Panc1 (cell line): ENCODE measurements around the gene GPNMB. TPM values are rescaled to one million over a fixed set of nuclear protein-coding genes. Genes with fewer than 3 reads are reported as not detected.

Experiments used
- ATAC-seq: fragments of 200-7000 bp; cut with Tn5 transposase; 2 replicates; pipeline ENCODE4 v1.9.1; 2020; ENCODE audit warnings: mild to moderate bottlenecking, moderate library complexity
- BruUV-seq: library from RNA; stranded (reverse); fragments of 400-500 nt; replicated peaks from 2 replicates; lab custom pipeline; 2021; lab: Mats Ljungman, UMichigan
- CTCF ChIA-PET: fragments of 300-600 bp; sonication (Branson Sonifier 250); formaldehyde crosslinking; loops from one replicate; lab custom pipeline; 2022; ENCODE audit warnings: antibody characterized with exemption; lab: Charles Lee
- POLR2A ChIA-PET: fragments of 300-600 bp; sonication (Branson Sonifier 250); formaldehyde crosslinking; loops from one replicate; lab custom pipeline; 2022; ENCODE audit warnings: antibody characterized with exemption; lab: Charles Lee
- DNase-seq: peaks from one replicate; pipeline ENCODE4 v3.0.0-alpha.2; 2010; ENCODE audit warnings: low read depth, low spot score
- H3K27ac ChIP-seq: 2 replicates; pipeline ENCODE4 v1.5.1; 2011; ENCODE audit warnings: mild to moderate bottlenecking, low read length, inconsistent platforms
- H3K27me3 ChIP-seq: fragments of 200-500 bp; sonication (Bioruptor generic); 2 replicates; pipeline ENCODE4 v1.6.0; 2014; ENCODE audit warnings: low read length, inconsistent platforms; ENCODE audit not compliant: control insufficient read depth, insufficient read depth
- H3K36me3 ChIP-seq: fragments of 200-500 bp; sonication (Bioruptor generic); 2 replicates; pipeline ENCODE4 v1.5.1; 2014; ENCODE audit warnings: inconsistent platforms, mild to moderate bottlenecking, low read length, moderate library complexity; ENCODE audit not compliant: control insufficient read depth, insufficient read depth
- H3K4me1 ChIP-seq: 2 replicates; pipeline ENCODE4 v1.5.1; 2011; ENCODE audit warnings: inconsistent platforms, mild to moderate bottlenecking, low read length, moderate library complexity; ENCODE audit not compliant: control insufficient read depth, insufficient read depth
- H3K4me3 ChIP-seq, 2 experiments: 2 replicates each; pipeline ENCODE4 v1.5.1; 2011 to 2012; ENCODE audit warnings: low read depth in 2 of 2, low read length in 2 of 2, mild to moderate bottlenecking in 2 of 2, inconsistent platforms in 1 of 2, moderate library complexity in 1 of 2
- H3K9me3 ChIP-seq: fragments of 200-500 bp; sonication (Bioruptor generic); 2 replicates; pipeline ENCODE4 v1.5.1; 2014; ENCODE audit warnings: low read depth, mild to moderate bottlenecking, inconsistent platforms, low read length, moderate library complexity; ENCODE audit not compliant: control insufficient read depth, insufficient read depth
- CTCF ChIP-seq: fragments of 450-650 bp; IDR thresholded peaks from 2 replicates; pipeline ENCODE4 v1.5.1; 2017; ENCODE audit warnings: mild to moderate bottlenecking
- POLR2AphosphoS5 ChIP-seq: IDR thresholded peaks from 2 replicates; pipeline ENCODE4 v1.6.1; 2012; ENCODE audit warnings: mild to moderate bottlenecking, low read depth, low read length, moderate library complexity
- REST ChIP-seq, 2 experiments: IDR thresholded peaks; 2 replicates each; pipeline ENCODE4 v1.6.1; 2011 to 2012; ENCODE audit warnings: low read depth in 2 of 2, control low read depth in 1 of 2, low read length in 1 of 2, mild to moderate bottlenecking in 1 of 2, moderate library complexity in 1 of 2; ENCODE audit not compliant: insufficient read depth in 1 of 2
- SIN3A ChIP-seq: IDR thresholded peaks from 2 replicates; pipeline ENCODE4 v1.6.1; 2012; ENCODE audit warnings: low read depth, mild to moderate bottlenecking, low read length, moderate library complexity, borderline replicate concordance; ENCODE audit not compliant: insufficient read depth
- TCF7L2 ChIP-seq: IDR thresholded peaks from 2 replicates; pipeline ENCODE4 v1.6.1; 2011; ENCODE audit warnings: mild to moderate bottlenecking, low read depth, low read length, inconsistent platforms
- in situ Hi-C: cut with HindIII; loops from 2 replicates; pipeline ENCODE4 v1.10.0; 2016; ENCODE audit warnings: low sequenced_read_pairs, low pct_unique_long_range_greater_than_20kb
- intact Hi-C: fragments of 100-400 bp; cut with micrococcal nuclease; formaldehyde crosslinking; loops from one replicate; pipeline ENCODE4 v1.10.0; 2022; ENCODE audit not compliant: unreplicated experiment
- total RNA-seq: library from RNA; stranded (reverse); gene quantifications from one replicate; pipeline ENCODE4 v1.2.1, GENCODE V29; 2021; ENCODE audit not compliant: unreplicated experiment

Gene GPNMB
- total RNA-seq, 1 experiment from 2014 or later, result 2.1 TPM

GRCh38 chr7:23230641-23231101 is 15.9 kb upstream of the GPNMB start:
- no peak for DNase-seq
- in situ Hi-C loops (no loop called here), intact Hi-C loops (no loop called here)
- POLR2A ChIA-PET, result no interaction called here
- Histone ChIP-seq H3K27me3 (no peaks in the 10 kb centered on the region), H3K4me3 (no peak overlapping the region), H3K4me1 (no peaks in the 10 kb centered on the region), H3K9me3 (no peaks in the 10 kb centered on the region), H3K36me3 (no peaks in the 10 kb centered on the region), H3K27ac (no peak overlapping the region)
- CTCF ChIA-PET, result no interaction called here
- ATAC-seq, result 0 out of 2 replicates have a peak, but pooled peaks have one; percentile 47
- TF ChIP-seq POLR2AphosphoS5 (no peak), TCF7L2 (no peak), SIN3A (no peak), CTCF (no peak), REST (IDR thresholded peaks at IDR 0.05; ENCODE audit: insufficient read depth in 1 of 2, low read depth in 2 of 2, low read length in 1 of 2) (no peak)
- BruUV-seq, result no TSS peak

GRCh38 chr7:23232966-23233365 is 13.6 kb upstream of the GPNMB start:
- CTCF ChIA-PET, result interaction anchor here (0.8 kb wide), 1 partner anchor 9 kb away, joined by 3 read pairs; no protein-coding TSS in a partner anchor
- no TSS peak for BruUV-seq

More at GRCh38 chr7:23232966-23233365, 13.6 kb upstream of the GPNMB start:
- H3K27ac ChIP-seq, result no peak overlapping the region
- no peaks in the 10 kb centered on the region for H3K9me3 ChIP-seq
- H3K4me1 ChIP-seq, result no peaks in the 10 kb centered on the region
- no peak for TF ChIP-seq POLR2AphosphoS5
- TF ChIP-seq REST (IDR thresholded peaks at IDR 0.05; ENCODE audit: insufficient read depth in 1 of 2, low read depth in 2 of 2, low read length in 1 of 2), result no peak
- no peak for TF ChIP-seq CTCF
- TF ChIP-seq SIN3A, result no peak
- no peak for TF ChIP-seq TCF7L2
- 0 out of 2 replicates have a peak, but pooled peaks cover under 1% of the 10 kb centered on the region for H3K27me3 ChIP-seq
- DNase-seq, result no peak
- no peaks in the 10 kb centered on the region for H3K36me3 ChIP-seq
- ATAC-seq, result no peak
- in situ Hi-C loops (no loop called here), intact Hi-C loops (no loop called here)
- POLR2A ChIA-PET, result no interaction called here
- no peak overlapping the region for H3K4me3 ChIP-seq
